GM23338 (cell line): ENCODE measurements around the gene MIR17HG.

Experiments
- EZH2 ChIP-seq: fragments of 200-600 bp; sonication (generic); IDR thresholded peaks from one replicate; pipeline ENCODE4 v1.8.0; 2017; ENCODE audit warnings: antibody characterized with exemption, mild to moderate bottlenecking, low read depth; ENCODE audit not compliant: unreplicated experiment
- JUNB ChIP-seq: IDR thresholded peaks from one replicate; pipeline ENCODE4 v1.6.1; 2016; ENCODE audit warnings: antibody characterized with exemption; ENCODE audit not compliant: unreplicated experiment
- NANOG ChIP-seq: IDR thresholded peaks from 2 replicates; pipeline ENCODE4 v1.6.1; 2016; ENCODE audit warnings: antibody characterized with exemption, borderline replicate concordance
- POLR2AphosphoS5 ChIP-seq: IDR thresholded peaks from 2 replicates; pipeline ENCODE4 v1.6.1; 2016; ENCODE audit warnings: antibody characterized with exemption, low read depth
- TF ChIP-seq, protein P1 (sequence below), 2 experiments: fragments of 200-600 bp in 1 of 2; sonication (generic) in 1 of 2; conservative IDR thresholded peaks; 2 replicates each; pipeline versions ENCODE4 v1.5.1 to v1.6.1; 2016 to 2017; ENCODE audit warnings: antibody characterized with exemption in 2 of 2, low read depth in 2 of 2, mild to moderate bottlenecking in 2 of 2, moderate library complexity in 1 of 2

DNA sequence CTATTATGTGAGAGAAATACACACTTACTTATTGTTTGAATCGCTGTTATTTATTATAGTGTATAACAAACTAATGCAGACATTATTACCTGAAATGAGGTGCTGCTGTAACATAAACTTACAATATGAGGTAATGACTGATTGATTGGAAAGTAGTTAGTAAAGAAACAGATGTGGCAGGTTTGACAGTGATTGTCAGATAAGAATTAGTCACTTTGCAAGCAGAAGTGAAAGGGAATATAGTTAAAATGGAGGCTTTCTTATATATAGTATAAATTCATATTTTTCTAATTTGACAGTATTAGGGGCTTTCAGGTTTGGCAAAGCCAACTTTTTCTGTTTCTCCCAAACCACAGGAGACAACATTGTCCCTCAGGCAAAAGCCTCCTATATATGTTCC lies 20.6 kb downstream of the MIR17HG start:
- TF ChIP-seq, protein P1, sequence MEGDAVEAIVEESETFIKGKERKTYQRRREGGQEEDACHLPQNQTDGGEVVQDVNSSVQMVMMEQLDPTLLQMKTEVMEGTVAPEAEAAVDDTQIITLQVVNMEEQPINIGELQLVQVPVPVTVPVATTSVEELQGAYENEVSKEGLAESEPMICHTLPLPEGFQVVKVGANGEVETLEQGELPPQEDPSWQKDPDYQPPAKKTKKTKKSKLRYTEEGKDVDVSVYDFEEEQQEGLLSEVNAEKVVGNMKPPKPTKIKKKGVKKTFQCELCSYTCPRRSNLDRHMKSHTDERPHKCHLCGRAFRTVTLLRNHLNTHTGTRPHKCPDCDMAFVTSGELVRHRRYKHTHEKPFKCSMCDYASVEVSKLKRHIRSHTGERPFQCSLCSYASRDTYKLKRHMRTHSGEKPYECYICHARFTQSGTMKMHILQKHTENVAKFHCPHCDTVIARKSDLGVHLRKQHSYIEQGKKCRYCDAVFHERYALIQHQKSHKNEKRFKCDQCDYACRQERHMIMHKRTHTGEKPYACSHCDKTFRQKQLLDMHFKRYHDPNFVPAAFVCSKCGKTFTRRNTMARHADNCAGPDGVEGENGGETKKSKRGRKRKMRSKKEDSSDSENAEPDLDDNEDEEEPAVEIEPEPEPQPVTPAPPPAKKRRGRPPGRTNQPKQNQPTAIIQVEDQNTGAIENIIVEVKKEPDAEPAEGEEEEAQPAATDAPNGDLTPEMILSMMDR (conservative IDR thresholded peaks at IDR 0.05; ENCODE audit: low read depth in 2 of 2) = no peak
- TF ChIP-seq POLR2AphosphoS5 (no peak), NANOG (no peak), EZH2 (no peak), JUNB (no peak)
